GM23338 (cell line): ENCODE measurements around the gene RANGRF. TPM values are rescaled to one million over a fixed set of nuclear protein-coding genes. Genes with fewer than 3 reads are reported as not detected.

Source experiments
- ATAC-seq: fragments of 200-7000 bp; cut with Tn5 transposase; 3 replicates; pipeline ENCODE4 v1.9.1; 2020
- DNase-seq: peaks from one replicate; pipeline ENCODE4 v3.0.0-alpha.2; 2015; ENCODE audit warnings: low spot score
- H2AFZ ChIP-seq: fragments of 200-600 bp; sonication (generic); 2 replicates; pipeline ENCODE4 v1.8.0; 2016; ENCODE audit warnings: antibody characterized with exemption, mild to moderate bottlenecking, moderate library complexity
- H3F3A ChIP-seq: fragments of 200-600 bp; sonication (generic); replicated peaks from 2 replicates; pipeline ENCODE4 v1.8.0; 2017; ENCODE audit warnings: antibody characterized with exemption, mixed run types, low read depth
- H3K27ac ChIP-seq: fragments of 200-600 bp; sonication (generic); 2 replicates; pipeline ENCODE4 v1.6.1; 2016; ENCODE audit warnings: low read depth
- H3K27me3 ChIP-seq: fragments of 200-600 bp; sonication (generic); 2 replicates; pipeline ENCODE4 v1.8.0; 2016; ENCODE audit warnings: mild to moderate bottlenecking, mixed run types, moderate library complexity; ENCODE audit not compliant: insufficient read depth
- H3K36me3 ChIP-seq: fragments of 200-600 bp; sonication (generic); 2 replicates; pipeline ENCODE4 v1.8.0; 2016; ENCODE audit warnings: mild to moderate bottlenecking; ENCODE audit not compliant: insufficient read depth
- H3K4me1 ChIP-seq: fragments of 200-600 bp; sonication (generic); 2 replicates; pipeline ENCODE4 v1.8.0; 2016; ENCODE audit warnings: mild to moderate bottlenecking, moderate library complexity; ENCODE audit not compliant: insufficient read depth
- H3K4me2 ChIP-seq: fragments of 200-600 bp; sonication (generic); 2 replicates; pipeline ENCODE4 v1.7.1; 2017; ENCODE audit warnings: mixed run types
- H3K4me3 ChIP-seq: fragments of 200-600 bp; sonication (generic); 2 replicates; pipeline ENCODE4 v1.6.1; 2016; ENCODE audit warnings: mixed run types
- H3K79me2 ChIP-seq: fragments of 200-600 bp; sonication (generic); replicated peaks from 2 replicates; pipeline ENCODE4 v1.8.0; 2017; ENCODE audit warnings: mild to moderate bottlenecking; ENCODE audit not compliant: insufficient read depth
- H3K9me2 ChIP-seq: fragments of 200-600 bp; sonication (generic); 2 replicates; pipeline ENCODE4 v1.8.0; 2017; ENCODE audit not compliant: insufficient read depth
- H4K20me1 ChIP-seq: fragments of 200-600 bp; sonication (generic); replicated peaks from 2 replicates; pipeline ENCODE4 v1.8.0; 2017; ENCODE audit warnings: mild to moderate bottlenecking; ENCODE audit not compliant: insufficient read depth
- H3K27ac Mint-ChIP-seq: 2 replicates; pipeline ENCODE4 v1.8.0; 2020; ENCODE audit warnings: inconsistent platforms, mild to moderate bottlenecking, moderate library complexity, mixed read lengths
- H3K27me3 Mint-ChIP-seq: 3 replicates; pipeline ENCODE4 v1.8.0; 2022; ENCODE audit warnings: low read depth, mild to moderate bottlenecking, moderate library complexity, mixed read lengths, inconsistent platforms; ENCODE audit not compliant: insufficient read depth, poor library complexity
- H3K36me3 Mint-ChIP-seq: 3 replicates; pipeline ENCODE4 v1.8.0; 2021; ENCODE audit warnings: low read depth, mild to moderate bottlenecking, inconsistent platforms, moderate library complexity, mixed read lengths
- H3K4me1 Mint-ChIP-seq: 3 replicates; pipeline ENCODE4 v1.8.0; 2020; ENCODE audit warnings: mild to moderate bottlenecking, inconsistent platforms, mixed read lengths
- H3K4me3 Mint-ChIP-seq: 3 replicates; pipeline ENCODE4 v1.8.0; 2021; ENCODE audit warnings: moderate library complexity, mild to moderate bottlenecking, inconsistent platforms, mixed read lengths
- H3K9me3 Mint-ChIP-seq: 3 replicates; pipeline ENCODE4 v1.8.0; 2020; ENCODE audit warnings: moderate library complexity, mild to moderate bottlenecking, inconsistent platforms, mixed read lengths
- CREB1 ChIP-seq: fragments of 250-450 bp; sonication (Bioruptor Pico); IDR thresholded peaks from 2 replicates; pipeline ENCODE4 v1.5.0; 2020; ENCODE audit warnings: low read depth, mild to moderate bottlenecking, moderate library complexity
- CTCF ChIP-seq, 2 experiments: fragments of 200-600 bp in 1 of 2; sonication (generic) in 1 of 2; conservative IDR thresholded peaks; 2 replicates each; pipeline versions ENCODE4 v1.5.1 to v1.6.1; 2016 to 2017; ENCODE audit warnings: antibody characterized with exemption in 2 of 2, low read depth in 2 of 2, mild to moderate bottlenecking in 2 of 2, moderate library complexity in 1 of 2
- EZH2 ChIP-seq: fragments of 200-600 bp; sonication (generic); IDR thresholded peaks from one replicate; pipeline ENCODE4 v1.8.0; 2017; ENCODE audit warnings: antibody characterized with exemption, mild to moderate bottlenecking, low read depth; ENCODE audit not compliant: unreplicated experiment
- EZH2phosphoT487 ChIP-seq: fragments of 200-600 bp; sonication (generic); IDR thresholded peaks from one replicate; pipeline ENCODE4 v1.8.1; 2018; ENCODE audit warnings: antibody characterized with exemption; ENCODE audit not compliant: unreplicated experiment
- JUNB ChIP-seq: IDR thresholded peaks from one replicate; pipeline ENCODE4 v1.6.1; 2016; ENCODE audit warnings: antibody characterized with exemption; ENCODE audit not compliant: unreplicated experiment
- NANOG ChIP-seq: IDR thresholded peaks from 2 replicates; pipeline ENCODE4 v1.6.1; 2016; ENCODE audit warnings: antibody characterized with exemption, borderline replicate concordance
- POLR2AphosphoS5 ChIP-seq: IDR thresholded peaks from 2 replicates; pipeline ENCODE4 v1.6.1; 2016; ENCODE audit warnings: antibody characterized with exemption, low read depth
- STAT1 ChIP-seq: IDR thresholded peaks from one replicate; pipeline ENCODE4 v1.6.1; 2016; ENCODE audit warnings: antibody characterized with exemption; ENCODE audit not compliant: unreplicated experiment
- ZNF114 ChIP-seq: fragments of 250-450 bp; sonication (Bioruptor Pico); IDR thresholded peaks from 2 replicates; pipeline ENCODE4 v1.5.0; 2020; ENCODE audit warnings: mild to moderate bottlenecking, moderate library complexity
- ZNF331 ChIP-seq: fragments of 250-450 bp; sonication (Bioruptor Pico); IDR thresholded peaks from 2 replicates; pipeline ENCODE4 v1.5.0; 2020; ENCODE audit warnings: low read depth, mild to moderate bottlenecking, moderate library complexity
- polyA plus RNA-seq: library from polyadenylated mRNA; unstranded; fragments of >200 nt; fragmentation: Nextera tagmentation; extraction: Ambion mirVana; gene quantifications from 2 replicates; pipeline ENCODE4 v1.2.1, GENCODE V29; 2016
- total RNA-seq: library from RNA; depleted of rRNA; stranded (reverse); fragments of >200 nt; shearing (Covaris generic); gene quantifications from 2 replicates; pipeline ENCODE4 v1.2.3, GENCODE V29; 2014
- TF ChIP-seq, protein P1 (sequence below): IDR thresholded peaks from one replicate; pipeline ENCODE4 v1.6.1; 2018; ENCODE audit warnings: antibody characterized with exemption; ENCODE audit not compliant: unreplicated experiment
- TF ChIP-seq, protein P2 (sequence below): IDR thresholded peaks from 2 replicates; pipeline ENCODE4 v1.6.1; 2016; ENCODE audit warnings: antibody characterized with exemption

The RANGRF gene
- total and polyA plus RNA-seq, 2 experiments from 2014 or later: 11.2 to 52.4 TPM

DNA sequence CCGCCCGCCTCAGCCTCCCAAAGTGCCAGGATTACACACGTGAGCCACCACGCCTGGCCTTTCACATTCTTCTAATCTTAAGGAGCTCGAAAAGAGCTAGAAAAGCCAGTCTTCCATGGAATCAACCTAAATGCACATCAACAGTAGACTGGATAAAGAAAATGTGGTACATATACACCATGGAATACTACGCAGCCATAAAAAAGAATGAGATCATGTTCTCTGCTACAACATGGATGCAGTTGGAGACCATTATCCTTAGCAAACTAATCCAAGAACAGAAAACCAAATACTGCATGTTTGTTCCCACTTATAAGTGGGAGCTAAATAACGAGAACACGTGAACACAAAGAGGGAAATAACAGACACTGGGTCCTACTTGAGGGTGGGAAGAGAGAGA lies 43.7 kb upstream of the RANGRF start (continued):
- TF ChIP-seq, protein P1, sequence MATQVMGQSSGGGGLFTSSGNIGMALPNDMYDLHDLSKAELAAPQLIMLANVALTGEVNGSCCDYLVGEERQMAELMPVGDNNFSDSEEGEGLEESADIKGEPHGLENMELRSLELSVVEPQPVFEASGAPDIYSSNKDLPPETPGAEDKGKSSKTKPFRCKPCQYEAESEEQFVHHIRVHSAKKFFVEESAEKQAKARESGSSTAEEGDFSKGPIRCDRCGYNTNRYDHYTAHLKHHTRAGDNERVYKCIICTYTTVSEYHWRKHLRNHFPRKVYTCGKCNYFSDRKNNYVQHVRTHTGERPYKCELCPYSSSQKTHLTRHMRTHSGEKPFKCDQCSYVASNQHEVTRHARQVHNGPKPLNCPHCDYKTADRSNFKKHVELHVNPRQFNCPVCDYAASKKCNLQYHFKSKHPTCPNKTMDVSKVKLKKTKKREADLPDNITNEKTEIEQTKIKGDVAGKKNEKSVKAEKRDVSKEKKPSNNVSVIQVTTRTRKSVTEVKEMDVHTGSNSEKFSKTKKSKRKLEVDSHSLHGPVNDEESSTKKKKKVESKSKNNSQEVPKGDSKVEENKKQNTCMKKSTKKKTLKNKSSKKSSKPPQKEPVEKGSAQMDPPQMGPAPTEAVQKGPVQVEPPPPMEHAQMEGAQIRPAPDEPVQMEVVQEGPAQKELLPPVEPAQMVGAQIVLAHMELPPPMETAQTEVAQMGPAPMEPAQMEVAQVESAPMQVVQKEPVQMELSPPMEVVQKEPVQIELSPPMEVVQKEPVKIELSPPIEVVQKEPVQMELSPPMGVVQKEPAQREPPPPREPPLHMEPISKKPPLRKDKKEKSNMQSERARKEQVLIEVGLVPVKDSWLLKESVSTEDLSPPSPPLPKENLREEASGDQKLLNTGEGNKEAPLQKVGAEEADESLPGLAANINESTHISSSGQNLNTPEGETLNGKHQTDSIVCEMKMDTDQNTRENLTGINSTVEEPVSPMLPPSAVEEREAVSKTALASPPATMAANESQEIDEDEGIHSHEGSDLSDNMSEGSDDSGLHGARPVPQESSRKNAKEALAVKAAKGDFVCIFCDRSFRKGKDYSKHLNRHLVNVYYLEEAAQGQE: no peak
- TF ChIP-seq POLR2AphosphoS5 (no peak), CREB1 (CRISPR knock-in tag) (no peak), EZH2phosphoT487 (no peak)

- peaks cover 9% of the 10 kb centered on the region for H3K4me1 Mint-ChIP-seq
- TF ChIP-seq NANOG (no peak), EZH2phosphoT487 (no peak), CREB1 (CRISPR knock-in tag) (peak; percentile 98), ZNF331 (CRISPR knock-in tag) (no peak), JUNB (no peak), EZH2 (no peak), ZNF114 (CRISPR knock-in tag) (no peak), CTCF (conservative IDR thresholded peaks at IDR 0.05; ENCODE audit: low read depth in 2 of 2) (no peak), STAT1 (no peak)
- TF ChIP-seq, protein P1: no peak
- TF ChIP-seq, protein P2, sequence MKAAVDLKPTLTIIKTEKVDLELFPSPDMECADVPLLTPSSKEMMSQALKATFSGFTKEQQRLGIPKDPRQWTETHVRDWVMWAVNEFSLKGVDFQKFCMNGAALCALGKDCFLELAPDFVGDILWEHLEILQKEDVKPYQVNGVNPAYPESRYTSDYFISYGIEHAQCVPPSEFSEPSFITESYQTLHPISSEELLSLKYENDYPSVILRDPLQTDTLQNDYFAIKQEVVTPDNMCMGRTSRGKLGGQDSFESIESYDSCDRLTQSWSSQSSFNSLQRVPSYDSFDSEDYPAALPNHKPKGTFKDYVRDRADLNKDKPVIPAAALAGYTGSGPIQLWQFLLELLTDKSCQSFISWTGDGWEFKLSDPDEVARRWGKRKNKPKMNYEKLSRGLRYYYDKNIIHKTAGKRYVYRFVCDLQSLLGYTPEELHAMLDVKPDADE: 0 out of 2 replicates have a peak, but pooled peaks have one; percentile 47
Measured at GRCh38 chr17:8248751-8249607, 39.5 kb upstream of the RANGRF start, which contains the start of gene PFAS. Gene PFAS (plus strand): TSS chr17:8249289. CDS start chr17:8253938, 4,649 bp downstream.

More at GRCh38 chr17:8248751-8249607, 39.5 kb upstream of the RANGRF start, which contains the start of gene PFAS:
- ATAC-seq: peak; percentile 56
- Histone ChIP-seq H3K4me1 (peaks cover 10% of the 10 kb centered on the region; the same call in 1 of the 2 replicates), H3K27ac (peak within 1 kb of the TSS; percentile 97), H3K4me2 (peak within 1 kb of the TSS; percentile 94), H4K20me1 (peaks cover 23% of the 10 kb centered on the region), H3K36me3 (no peaks in the 10 kb centered on the region), H3K9me2 (no peaks in the 10 kb centered on the region), H3F3A (peaks cover 13% of the 10 kb centered on the region), H3K4me3 (peak within 1 kb of the TSS; percentile 91), H3K79me2 (peaks cover 76% of the 10 kb centered on the region), H3K27me3 (no peaks in the 10 kb centered on the region), H2AFZ (peak within 1 kb of the TSS; percentile 77)
- Mint-ChIP-seq H3K27me3 (peaks cover 18% of the 10 kb centered on the region), H3K4me3 (peak within 1 kb of the TSS; percentile 94), H3K36me3 (peaks cover 27% of the 10 kb centered on the region), H3K9me3 (peaks cover 3% of the 10 kb centered on the region; the same call in 1 of the 3 replicates), H3K27ac (peak within 1 kb of the TSS; percentile 99)
- DNase-seq: peak; percentile 97
